GM23338 (cell line): Measurements from ENCODE around the gene YIPF3.

Source experiments
- EZH2 ChIP-seq: fragments of 200-600 bp; sonication (generic); IDR thresholded peaks from one replicate; pipeline ENCODE4 v1.8.0; 2017; ENCODE audit warnings: antibody characterized with exemption, mild to moderate bottlenecking, low read depth; ENCODE audit not compliant: unreplicated experiment
- EZH2phosphoT487 ChIP-seq: fragments of 200-600 bp; sonication (generic); IDR thresholded peaks from one replicate; pipeline ENCODE4 v1.8.1; 2018; ENCODE audit warnings: antibody characterized with exemption; ENCODE audit not compliant: unreplicated experiment
- POLR2AphosphoS5 ChIP-seq: IDR thresholded peaks from 2 replicates; pipeline ENCODE4 v1.6.1; 2016; ENCODE audit warnings: antibody characterized with exemption, low read depth
- TF ChIP-seq, protein P1 (sequence below), 2 experiments: fragments of 200-600 bp in 1 of 2; sonication (generic) in 1 of 2; conservative IDR thresholded peaks; 2 replicates each; pipeline versions ENCODE4 v1.5.1 to v1.6.1; 2016 to 2017; ENCODE audit warnings: antibody characterized with exemption in 2 of 2, low read depth in 2 of 2, mild to moderate bottlenecking in 2 of 2, moderate library complexity in 1 of 2

DNA sequence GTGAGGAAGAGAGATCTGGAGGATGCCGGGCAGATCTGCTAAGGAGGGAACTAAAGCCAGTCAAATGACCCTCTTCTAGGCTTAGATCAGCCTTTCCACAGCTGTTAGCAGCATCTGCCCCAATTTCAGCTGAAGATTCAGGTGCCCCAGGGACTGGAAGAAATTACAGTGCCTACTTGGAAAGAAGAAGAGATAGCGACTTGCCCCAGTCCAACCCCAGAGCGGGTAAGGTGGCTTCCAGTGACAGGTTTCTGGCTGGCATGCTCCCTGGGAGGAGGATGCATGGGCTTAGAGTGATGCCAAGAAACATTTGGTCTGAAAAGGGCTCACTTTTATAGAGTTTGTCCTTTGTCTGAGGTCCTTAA, 38.7 kb downstream of the YIPF3 start:
- TF ChIP-seq, protein P1, sequence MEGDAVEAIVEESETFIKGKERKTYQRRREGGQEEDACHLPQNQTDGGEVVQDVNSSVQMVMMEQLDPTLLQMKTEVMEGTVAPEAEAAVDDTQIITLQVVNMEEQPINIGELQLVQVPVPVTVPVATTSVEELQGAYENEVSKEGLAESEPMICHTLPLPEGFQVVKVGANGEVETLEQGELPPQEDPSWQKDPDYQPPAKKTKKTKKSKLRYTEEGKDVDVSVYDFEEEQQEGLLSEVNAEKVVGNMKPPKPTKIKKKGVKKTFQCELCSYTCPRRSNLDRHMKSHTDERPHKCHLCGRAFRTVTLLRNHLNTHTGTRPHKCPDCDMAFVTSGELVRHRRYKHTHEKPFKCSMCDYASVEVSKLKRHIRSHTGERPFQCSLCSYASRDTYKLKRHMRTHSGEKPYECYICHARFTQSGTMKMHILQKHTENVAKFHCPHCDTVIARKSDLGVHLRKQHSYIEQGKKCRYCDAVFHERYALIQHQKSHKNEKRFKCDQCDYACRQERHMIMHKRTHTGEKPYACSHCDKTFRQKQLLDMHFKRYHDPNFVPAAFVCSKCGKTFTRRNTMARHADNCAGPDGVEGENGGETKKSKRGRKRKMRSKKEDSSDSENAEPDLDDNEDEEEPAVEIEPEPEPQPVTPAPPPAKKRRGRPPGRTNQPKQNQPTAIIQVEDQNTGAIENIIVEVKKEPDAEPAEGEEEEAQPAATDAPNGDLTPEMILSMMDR (conservative IDR thresholded peaks at IDR 0.05; ENCODE audit: low read depth in 2 of 2): no peak
- TF ChIP-seq EZH2phosphoT487: no peak
- TF ChIP-seq EZH2: no peak
- TF ChIP-seq POLR2AphosphoS5: no peak
